ENCODE data around the gene SLCO3A1. TPM values are rescaled to one million over a fixed set of nuclear protein-coding genes. Genes with fewer than 3 reads are reported as not detected.

The SLCO3A1 gene
- total RNA-seq, 1 donor from 2014 or later, result 46.6 TPM

DNA sequence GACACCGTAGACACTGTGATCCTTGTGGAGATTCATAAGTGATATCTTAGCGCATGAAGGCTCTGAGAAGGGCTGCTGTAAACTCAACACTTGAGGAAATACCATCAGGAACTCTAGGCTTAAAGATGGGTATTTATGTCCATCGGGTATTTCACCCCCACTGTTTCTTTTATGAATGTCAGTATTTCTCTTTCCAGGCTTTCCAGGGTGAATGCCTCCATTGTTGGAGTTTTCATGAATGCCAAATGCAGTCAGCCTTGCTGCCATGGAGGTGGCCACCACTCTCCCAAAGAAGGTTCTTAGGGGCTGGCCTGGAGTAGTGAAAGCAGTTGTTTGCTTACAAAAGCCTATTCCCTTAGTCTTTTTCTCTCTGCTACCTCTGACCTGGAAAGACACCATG lies 259.2 kb downstream of the SLCO3A1 start:
- intact Hi-C loops (cut with DNase I), result no loop called here
- ATAC-seq (ENCODE audit: poor library complexity) (no peak), DNase-seq (no peak)

DNA sequence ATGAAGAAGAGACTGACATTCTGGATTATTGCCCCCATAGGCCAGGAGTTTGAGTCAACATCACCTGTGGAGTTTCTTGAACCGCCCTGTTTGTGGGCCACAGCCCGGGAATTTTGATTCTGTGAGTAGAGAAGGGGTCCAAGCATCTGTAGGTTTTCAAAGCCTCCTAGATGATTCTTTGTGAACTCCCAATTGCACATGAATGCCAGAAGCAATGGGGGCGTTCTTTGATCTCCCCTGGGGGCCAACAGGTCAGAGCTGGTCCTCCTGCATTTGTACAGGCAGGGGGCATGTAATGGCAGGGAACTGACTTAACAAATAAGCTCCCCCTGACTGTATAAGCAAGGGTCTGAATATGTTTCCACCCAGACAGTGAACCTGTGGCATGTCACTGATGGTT lies 260.3 kb downstream of the SLCO3A1 start:
- DNase-seq (no peak), ATAC-seq (ENCODE audit: poor library complexity) (no peak)
- intact Hi-C loops (cut with DNase I), result no loop called here

DNA sequence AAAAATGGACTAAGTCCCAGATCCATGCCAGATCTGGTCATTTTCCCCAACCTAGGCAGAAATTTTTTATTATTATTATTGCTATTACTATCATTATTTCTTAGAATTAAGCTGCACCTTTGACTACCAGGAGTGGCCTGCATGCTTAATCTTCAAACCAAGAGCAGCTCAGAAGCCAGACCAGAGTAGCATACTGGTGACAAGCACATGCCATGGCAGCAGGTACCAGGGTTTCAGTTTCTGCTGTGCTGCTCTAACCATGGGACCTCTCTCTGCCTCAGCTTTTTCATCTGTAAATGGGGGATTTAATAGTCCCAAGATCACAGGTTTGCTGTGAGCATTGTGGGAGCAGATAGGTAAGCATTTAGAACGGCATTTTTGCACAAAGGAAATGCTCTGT lies 262.3 kb downstream of the SLCO3A1 start:
- intact Hi-C loops (cut with DNase I), result no loop called here
- DNase-seq (no peak), ATAC-seq (ENCODE audit: poor library complexity) (no peak)

DNA sequence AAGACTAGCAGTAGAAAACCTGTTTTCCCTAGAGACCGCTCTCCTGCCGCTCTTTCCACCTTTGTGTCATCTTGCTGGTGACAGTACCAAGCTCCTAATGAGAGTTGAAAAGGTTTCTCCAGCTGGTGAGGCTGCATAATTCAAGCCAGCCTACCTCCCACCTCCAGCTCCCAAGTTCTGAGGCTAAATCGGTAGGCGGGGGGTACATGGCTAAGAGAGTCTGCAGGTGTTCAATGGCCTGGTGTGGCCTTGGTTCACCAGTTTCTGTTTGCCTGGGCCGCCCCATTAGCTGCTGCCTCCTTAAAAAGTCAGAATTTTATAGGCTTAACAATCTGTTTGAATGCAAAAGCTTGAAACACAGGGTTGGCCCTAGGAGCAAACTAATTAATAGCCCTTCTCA lies 262.8 kb downstream of the SLCO3A1 start:
- intact Hi-C loops (cut with DNase I), result no loop called here
- DNase-seq, result no peak
- no peak for ATAC-seq (ENCODE audit: poor library complexity)

DNA sequence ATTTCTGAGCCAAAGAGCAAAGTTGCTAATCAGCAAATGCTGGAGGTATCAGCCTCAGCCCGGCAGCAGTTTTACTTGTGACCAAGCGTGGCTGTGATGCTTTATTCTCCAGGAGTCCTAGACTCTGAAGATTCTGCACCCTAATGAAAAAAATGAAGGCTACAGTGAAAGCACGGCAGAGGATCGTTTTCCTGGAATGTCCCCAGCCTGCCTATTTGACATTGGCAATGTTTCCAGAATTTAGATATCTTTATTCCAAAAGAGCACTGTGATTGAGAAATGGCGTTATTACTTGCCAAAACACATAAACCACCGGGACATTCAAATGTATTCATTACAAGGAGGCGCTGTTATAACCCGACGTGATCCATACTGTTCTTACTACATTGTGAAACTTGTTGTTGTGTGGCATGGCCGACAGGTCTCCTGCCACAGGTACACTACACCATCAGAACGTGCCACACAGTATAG lies 263.8 kb downstream of the SLCO3A1 start:
- ATAC-seq (ENCODE audit: poor library complexity), result peak; percentile 64
- intact Hi-C loops (cut with DNase I), result no loop called here
- no peak for DNase-seq

DNA sequence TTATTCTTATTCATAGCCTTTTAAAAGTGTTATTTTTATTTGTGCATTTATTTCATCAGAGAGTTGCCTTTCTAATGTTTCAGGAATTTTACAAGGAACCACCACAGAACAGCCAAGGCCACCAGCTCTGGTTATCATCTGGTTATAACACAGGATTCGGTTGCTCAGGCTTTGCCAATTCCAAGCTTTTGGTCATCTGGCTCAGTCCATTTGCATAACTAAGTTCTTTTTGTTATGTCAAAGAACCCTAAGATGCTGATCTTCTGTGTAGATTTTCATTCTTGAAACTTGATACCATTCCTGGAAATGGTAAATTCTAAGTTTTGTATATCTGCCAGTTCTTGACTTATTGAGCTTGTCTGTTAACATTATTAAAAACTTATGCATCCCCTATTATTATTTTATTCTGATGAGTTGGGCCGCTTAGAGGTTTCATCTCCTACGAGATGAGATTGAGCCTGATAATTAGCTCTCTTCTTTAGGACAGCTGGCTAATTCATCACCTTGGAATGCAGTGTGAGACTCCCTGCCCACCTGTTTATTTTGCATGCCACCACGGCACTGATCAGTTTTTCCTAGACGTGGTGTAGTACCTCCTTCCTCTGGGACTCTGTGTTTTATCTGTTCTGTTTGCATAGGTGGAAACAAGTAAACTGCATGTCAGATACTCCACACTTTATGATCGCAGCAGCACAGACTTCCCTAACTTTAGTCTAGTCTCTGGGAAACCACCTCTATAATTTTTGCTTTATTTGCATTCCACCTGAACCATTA lies 264.8 kb downstream of the SLCO3A1 start:
- no peak for DNase-seq
- intact Hi-C loops (cut with DNase I), result no loop called here
- peak; percentile 34 for ATAC-seq (ENCODE audit: poor library complexity)

DNA sequence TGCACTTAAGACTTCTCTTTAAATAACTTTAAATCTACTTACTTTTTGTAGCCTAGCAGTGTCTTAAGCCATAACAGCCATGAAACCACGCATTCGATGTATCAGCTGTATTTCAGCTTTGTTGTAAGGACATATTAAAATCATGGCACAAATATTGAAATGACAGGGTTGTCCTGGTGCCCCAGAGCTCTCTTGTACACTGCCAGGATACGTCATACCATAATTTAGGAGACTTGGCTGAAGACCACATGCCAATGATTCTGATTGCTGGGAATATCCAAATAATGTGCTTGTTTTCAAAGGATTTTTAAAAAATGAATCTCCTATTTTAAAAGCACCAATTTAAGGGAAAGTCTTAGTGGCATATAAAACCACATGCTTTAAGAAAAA lies 265.4 kb downstream of the SLCO3A1 start:
- DNase-seq (no peak), ATAC-seq (ENCODE audit: poor library complexity) (peak; percentile 39)
- intact Hi-C loops (cut with DNase I), result no loop called here

DNA sequence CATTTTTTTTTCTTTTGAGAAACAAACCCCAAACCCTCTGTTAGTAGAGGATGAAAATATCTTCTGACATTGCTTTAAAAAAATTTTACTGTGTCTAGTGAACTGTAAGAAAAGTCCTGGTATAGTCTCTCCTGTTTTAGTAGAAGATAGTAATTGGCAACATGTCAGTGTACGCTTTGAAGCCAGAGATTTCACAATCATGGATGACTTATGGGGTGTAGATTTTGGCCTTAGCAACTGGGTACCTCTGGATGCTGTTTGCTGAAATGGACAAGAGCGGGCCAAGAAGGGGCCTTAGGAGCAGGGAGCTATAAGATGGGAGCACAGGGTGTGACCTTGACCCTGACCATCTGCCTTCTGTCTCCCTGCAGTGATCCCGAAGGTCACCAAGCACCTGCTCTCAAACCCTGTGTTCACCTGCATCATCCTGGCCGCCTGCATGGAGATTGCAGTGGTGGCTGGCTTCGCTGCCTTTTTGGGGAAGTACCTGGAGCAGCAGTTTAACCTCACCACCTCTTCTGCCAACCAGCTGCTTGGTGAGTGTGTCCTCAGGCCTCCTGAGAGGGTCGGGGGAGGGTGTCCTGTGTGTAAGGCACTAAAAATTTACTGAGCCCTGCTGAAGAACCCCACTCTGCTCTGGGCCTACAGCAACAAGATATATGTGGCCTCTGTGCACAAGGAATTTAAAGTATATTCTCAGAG lies 266.7 kb downstream of the SLCO3A1 start:
- no peak for DNase-seq
- intact Hi-C loops (cut with DNase I), result no loop called here
- ATAC-seq (ENCODE audit: poor library complexity), result peak; percentile 43

DNA sequence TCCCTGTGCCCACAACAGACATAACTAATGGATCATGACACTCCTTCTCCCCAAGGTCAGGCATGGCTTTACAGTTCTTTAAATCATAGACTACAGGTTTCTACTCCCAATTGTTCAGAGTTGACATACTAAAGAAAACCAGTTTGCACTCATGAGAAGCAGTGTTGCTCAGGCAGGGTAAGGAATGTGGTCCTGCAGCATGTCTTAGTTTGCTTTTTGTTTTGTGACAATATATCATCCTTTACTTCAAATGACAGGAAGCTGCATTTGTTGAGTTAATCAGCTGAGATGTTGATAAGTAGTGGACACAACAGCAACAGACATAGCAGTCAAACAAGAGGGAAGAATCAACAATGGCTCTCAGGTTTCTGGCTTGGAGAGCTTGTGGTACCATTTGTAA lies 267.5 kb downstream of the SLCO3A1 start:
- intact Hi-C loops (cut with DNase I), result no loop called here
- no peak for ATAC-seq (ENCODE audit: poor library complexity)
- no peak for DNase-seq

DNA sequence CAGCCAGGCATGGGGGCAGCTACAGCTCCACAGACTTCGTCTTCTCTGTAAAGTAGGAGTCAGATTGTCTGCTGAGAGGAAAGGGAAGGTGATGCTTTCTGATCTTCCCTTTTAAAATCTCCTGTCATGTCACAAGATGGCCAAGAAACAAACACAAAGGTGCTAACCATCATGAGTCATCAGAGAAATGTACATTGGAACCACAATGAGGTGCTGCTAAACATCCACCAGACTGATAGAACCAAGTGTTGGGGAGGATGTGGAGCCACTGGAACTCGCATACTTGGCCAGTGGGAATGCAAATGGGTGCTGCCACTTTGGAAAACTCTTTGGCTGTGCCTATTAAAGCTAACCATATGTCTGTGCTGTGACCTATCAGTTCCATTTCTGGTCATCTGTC lies 268.8 kb downstream of the SLCO3A1 start:
- no peak for ATAC-seq (ENCODE audit: poor library complexity)
- no peak for DNase-seq
- intact Hi-C loops (cut with DNase I), result no loop called here

DNA sequence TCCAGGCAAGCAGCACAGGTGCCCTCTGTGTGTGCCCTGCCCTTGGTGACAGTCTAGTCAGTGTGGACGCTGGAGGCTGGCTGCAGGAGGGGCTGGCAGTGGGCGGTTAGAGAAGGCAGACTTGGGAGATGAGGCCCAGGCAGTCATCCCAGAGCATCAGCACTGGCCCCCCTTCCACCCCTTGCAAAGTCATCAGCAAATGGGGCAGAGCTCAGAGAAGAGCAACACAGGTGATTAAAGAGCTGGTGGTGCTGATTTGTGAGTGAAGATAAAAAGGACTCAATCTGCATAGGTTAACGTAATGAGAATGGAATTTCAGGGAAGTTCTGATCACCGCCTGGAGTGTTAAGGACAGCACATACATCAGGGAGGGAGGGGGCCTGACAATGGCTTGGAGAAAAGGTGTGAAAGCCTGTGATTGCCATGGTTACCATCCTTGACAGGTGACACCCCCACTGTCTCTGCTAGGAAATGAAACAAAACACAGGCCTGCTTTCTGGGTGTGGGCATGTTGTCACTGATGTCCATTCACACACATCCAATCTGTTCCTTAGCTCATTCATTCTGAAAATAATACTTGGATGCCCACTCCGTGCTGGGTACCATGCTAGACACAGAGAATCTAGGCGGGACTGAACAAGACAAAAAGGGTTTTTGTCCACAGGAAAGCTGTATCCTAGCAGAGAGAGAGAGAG lies 270.6 kb downstream of the SLCO3A1 start:
- intact Hi-C loops (cut with DNase I), result no loop called here
- DNase-seq (no peak), ATAC-seq (ENCODE audit: poor library complexity) (no peak)

DNA sequence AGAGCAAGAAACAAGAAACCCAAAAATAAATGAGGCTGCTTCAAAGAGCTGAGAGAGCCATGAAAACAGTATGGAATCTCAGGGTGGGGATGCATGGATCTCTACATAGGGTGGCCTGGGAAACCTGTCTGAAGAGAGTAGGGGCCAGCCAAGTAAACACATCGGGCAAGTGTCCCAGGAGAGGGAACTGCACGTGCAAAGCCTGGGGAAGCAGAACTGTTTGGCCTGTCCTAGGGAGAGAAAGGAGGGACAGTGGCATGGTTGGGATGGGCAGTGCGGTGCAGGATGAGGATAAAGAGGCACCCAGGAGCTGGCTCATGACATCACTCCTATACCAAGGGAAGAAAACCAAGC lies 271.1 kb downstream of the SLCO3A1 start:
- intact Hi-C loops (cut with DNase I), result no loop called here
- ATAC-seq (ENCODE audit: poor library complexity), result peak; percentile 27
- no peak for DNase-seq

DNA sequence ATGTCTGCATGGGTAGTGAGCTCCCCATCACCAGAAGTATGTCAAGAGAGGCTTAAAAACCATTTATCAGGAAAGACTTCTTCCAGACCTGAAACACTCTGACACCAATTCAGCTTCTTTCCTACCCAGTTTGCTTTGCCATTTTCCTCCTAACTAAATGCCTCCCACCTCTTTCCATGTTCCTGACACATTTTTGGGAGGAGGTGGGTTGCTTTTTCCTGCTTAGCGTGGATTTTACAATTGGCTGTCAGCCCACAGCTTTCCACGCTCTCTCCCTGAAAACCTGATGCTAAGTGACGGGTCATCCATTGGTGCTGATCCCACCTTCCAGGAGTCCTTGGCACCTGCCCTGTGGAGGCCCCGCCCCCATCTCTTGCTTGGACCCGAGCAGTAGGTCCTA lies 275.3 kb downstream of the SLCO3A1 start:
- no peak for ATAC-seq (ENCODE audit: poor library complexity)
- DNase-seq, result no peak

DNA sequence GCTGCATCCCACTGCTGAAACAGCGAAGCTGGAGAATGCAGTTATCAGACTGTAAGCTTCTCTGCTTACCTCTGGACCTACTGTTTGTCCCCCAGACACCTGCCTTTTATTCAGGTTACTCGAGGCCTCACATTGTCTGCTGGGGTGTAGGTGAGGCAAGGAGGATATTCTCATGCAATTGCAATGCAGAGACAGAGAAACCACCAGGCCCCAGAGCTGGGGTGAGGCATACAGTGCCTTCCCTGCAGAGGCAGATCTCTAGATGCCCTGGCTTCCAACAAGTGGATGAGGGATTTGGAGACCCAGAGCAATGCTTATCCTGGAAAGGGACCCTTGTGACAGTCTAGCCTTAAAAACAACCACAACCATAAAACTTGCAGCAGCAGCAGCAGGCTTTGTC lies 276.7 kb downstream of the SLCO3A1 start:
- no peak for ATAC-seq (ENCODE audit: poor library complexity)
- no peak for DNase-seq
- intact Hi-C loops (cut with DNase I), result no loop called here

More for the DNA sequence above, 275.3 kb downstream of the SLCO3A1 start:
- intact Hi-C loops (cut with DNase I), result no loop called here

DNA sequence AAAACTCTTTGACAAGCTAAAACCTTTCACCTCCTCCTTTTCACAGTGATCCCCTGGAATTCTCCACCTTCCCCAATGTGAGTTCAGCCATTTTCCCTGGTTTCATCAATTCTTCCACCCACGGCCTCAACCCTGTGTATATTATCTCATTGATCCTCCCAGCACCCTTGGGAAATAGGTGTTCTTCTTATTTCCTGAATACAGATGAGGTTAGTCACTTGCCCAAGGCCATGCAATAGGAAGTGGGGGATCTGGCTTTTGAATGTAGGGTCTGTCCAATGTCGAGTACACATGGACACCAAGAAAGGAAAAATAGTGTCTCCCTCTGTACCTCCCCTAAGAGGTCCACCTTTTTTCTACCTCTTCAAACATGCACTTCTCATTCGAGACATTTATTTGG lies 277.4 kb downstream of the SLCO3A1 start:
- ATAC-seq (ENCODE audit: poor library complexity) (no peak), DNase-seq (no peak)
- intact Hi-C loops (cut with DNase I), result no loop called here

DNA sequence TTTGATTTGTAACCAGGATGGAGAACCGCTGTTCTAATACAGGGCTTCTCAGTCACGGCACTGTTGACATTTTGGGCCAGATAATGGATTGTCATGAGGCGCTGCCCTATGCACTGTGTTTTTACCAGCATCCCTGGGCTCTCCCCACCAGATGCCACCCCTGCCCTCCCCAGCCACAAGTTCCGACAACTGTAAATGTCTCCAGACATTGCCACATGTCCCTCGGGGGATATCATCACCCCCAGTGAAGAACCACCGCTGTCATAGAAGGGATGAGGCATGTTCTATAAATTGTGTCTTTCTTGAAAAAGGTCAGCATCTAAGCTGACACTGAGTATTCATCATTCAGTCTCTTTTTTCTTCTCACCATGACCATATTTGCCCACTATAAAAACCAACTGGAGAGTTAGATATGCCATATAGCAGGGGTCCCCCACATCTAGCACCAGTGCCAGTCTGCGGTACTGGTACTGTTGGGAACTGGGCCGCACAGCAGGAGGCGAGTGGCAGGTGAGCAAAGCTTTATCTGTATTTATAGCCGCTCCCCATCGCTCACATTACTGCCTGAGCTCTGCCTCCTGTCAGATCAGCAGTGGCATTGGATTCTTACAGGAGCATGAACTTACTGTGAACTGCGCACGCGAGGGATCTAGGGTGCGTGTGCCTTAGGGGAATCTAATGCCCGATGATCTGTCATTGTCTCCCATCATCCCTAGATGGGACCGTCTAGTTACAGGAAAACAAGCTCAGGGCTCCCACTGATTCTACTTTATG lies 279.7 kb downstream of the SLCO3A1 start:
- DNase-seq (no peak), ATAC-seq (ENCODE audit: poor library complexity) (no peak)
- intact Hi-C loops (cut with DNase I), result no loop called here

DNA sequence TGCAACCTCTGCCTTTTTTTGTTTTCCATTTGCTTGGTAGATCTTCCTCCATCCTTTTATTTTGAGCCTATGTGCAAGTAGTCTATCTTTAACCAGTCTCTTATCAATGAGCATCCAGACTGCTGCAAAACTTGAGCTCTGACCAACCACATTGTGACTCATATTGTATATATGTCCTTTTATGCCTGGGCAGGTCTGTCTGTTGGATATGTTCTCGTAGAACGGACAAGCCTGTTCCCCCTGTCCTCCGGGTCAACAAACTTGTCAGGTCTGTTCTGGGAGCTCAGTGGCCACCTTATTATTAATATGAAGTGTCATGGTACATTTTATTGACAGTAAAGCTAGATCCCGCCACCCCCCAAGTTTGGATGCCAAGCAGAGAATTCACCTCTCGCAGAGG lies 287.3 kb downstream of the SLCO3A1 start:
- no peak for ATAC-seq (ENCODE audit: poor library complexity)
- no peak for DNase-seq
- intact Hi-C loops (cut with DNase I), result no loop called here

DNA sequence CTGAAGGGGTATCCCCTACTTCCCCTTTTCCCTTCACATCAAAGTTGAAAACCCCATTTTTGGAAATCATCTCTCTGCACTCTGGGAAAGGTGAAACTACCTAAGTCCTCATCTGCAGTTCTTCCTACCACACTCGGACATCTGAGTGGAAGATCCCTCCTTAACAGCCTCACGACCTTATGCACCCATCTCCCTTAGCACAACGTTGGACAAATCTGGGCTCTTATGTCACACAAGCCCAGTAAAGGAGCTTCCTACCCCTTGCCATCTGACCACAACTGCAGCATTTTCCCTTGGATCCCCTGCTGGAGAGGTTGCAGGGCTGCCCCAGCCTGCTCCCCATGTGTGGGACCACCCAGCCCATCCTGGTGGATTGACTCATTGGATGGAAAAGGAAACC lies 288.1 kb downstream of the SLCO3A1 start:
- ATAC-seq (ENCODE audit: poor library complexity), result peak; percentile 19
- DNase-seq, result no peak
- intact Hi-C loops (cut with DNase I), result no loop called here

Data from Right ventricle myocardium superior (tissue), 1 donor.